HG03575 (cell line): Measurements from ENCODE around the gene OMA1.
"Not testable (repeated sequence)": the region's sequence is repeated elsewhere in the genome, so short reads cannot be mapped to it uniquely, and the experiment has no call there.

Experiments used
- ATAC-seq: cut with Tn5 transposase; IDR thresholded peaks from one replicate; pipeline ENCODE4 v1.9.1; 2021; ENCODE audit not compliant: unreplicated experiment, insufficient number of reproducible peaks, low FRiP score; ENCODE audit errors: extremely low read depth

The OMA1 gene

GRCh38 chr1:58575551-58576324 is 29.2 kb upstream of the OMA1 start:
- no peak for ATAC-seq

GRCh38 chr1:58574816-58575215 is 28.3 kb upstream of the OMA1 start:
- ATAC-seq: no peak

DNA sequence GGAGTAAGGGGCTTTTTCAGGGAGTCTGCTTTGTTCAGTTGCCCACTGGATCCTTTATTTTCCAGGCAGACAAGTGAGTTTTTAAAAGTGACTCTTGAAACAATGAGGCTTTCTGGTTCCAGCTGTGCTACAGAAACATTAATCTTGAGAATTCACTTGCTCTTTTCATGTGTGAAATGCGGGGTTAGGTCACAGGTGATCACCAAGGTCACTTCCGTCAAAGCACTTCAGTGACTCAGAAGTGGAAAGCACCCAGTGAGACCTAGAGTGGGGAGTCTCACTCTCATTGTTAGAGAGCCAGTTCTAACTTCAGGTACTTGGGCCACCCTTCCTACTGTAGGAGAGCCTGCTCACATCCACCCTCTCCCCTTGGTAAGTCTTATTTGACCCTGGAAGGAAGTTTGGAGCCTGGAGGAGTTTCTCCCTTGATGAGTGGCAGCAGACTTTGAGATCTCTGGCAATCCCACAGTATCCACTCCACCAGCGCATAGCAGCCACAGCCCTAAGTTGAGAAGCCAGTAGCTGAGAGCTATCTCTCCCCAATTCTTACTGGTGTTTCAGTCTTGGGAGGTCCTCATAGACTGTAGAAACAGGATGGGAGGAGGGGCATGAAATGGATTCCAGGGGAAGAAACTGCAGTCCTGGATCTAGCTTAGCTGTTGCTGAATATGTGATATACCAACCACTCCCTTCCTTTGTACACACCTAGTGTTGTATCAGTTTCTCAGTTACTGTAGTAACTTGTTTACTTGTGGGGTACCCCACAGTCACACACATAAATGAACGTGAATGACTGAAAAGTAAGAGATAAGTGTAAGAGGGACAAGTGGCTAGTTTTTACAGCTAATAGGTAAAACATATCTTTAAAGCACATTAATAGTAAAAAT is 27.4 kb upstream of the OMA1 start:
- peak; percentile 92 for ATAC-seq

- no peak for ATAC-seq
Measured at GRCh38 chr1:58573138-58573537, 26.6 kb upstream of the OMA1 start.

DNA sequence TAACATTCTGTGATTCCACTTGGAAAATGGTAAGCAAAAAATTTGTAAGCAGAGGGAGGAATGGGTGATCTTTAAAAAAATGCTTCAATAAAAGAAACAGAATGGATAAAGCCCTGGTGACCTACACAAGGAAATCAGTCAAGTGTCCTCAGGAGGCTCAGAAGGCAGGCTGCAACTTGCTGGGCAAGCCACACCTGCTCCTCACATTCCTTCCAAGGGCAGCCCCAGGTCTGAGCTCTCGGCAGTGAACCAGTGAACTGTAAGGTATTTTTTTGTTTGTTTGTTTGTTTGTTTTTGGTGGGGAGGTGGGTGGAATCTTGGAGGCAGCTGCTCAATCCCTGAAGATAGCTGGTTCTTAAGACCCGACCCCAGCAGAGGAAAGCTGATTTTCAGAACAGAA is 26.2 kb upstream of the OMA1 start:
- ATAC-seq: no peak

- ATAC-seq: no peak
Measured at GRCh38 chr1:58571616-58572015, 25.1 kb upstream of the OMA1 start.

GRCh38 chr1:58570817-58571216 is 24.3 kb upstream of the OMA1 start:
- no peak for ATAC-seq

GRCh38 chr1:58570094-58570493 is 23.6 kb upstream of the OMA1 start:
- no peak for ATAC-seq

DNA sequence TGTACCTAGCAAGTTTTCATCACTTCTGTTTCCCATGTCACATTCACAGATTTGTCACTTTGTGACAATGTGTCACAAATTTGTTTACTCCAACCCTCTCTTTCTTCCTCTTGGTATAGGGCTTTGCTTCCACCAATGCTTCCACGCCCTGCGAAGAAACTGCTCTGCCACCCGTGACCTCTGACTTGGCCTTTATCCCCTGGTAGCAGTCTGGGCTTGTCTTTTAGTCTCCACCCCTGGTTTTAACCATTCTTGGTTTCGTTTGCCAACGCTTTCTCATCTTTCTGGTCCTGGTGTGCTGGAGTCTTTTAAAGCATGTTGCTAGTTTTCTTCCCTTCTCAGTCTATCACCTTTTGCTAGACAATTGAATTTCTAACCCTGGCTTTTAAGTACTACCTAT is 22.4 kb upstream of the OMA1 start:
- ATAC-seq: no peak

GRCh38 chr1:58568271-58568860 is 21.8 kb upstream of the OMA1 start:
- no peak for ATAC-seq

DNA sequence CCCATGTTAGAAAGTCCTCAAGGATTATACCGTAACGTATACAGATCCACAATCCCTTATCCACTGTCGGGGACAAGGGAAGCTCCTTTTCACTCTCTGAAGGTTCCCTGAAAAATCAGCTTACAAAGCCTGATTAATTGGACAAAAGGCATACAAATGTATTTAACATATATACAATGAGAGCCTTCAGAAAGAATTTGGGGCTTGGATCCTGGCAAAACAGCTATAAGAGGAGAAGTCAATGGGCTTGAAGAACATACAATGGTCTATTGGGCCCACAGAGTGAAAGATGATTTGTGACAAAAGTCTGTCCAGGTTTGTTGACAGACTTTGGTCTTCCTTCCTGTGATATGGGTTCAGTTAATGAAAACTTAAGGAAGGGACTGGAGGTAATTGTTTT is 19.8 kb upstream of the OMA1 start:
- no peak for ATAC-seq

DNA sequence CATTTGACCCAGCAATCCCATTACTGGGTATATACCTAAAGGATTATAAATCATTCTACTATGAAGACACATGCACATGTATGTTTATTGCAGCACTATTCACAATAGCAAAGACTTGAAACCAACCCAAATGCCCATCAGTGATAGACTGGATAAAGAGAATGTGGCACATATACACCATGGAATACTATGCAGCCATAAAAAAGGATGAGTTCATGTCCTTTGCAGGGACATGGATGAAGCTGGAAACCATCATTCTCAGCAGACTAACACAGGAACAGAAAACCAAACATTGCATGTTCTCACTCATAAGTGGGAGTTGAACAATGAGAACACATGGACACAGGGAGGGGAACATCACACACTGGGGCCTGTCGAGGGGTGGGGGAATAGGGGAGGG is 17.2 kb upstream of the OMA1 start:
- not testable (repeated sequence) for ATAC-seq

DNA sequence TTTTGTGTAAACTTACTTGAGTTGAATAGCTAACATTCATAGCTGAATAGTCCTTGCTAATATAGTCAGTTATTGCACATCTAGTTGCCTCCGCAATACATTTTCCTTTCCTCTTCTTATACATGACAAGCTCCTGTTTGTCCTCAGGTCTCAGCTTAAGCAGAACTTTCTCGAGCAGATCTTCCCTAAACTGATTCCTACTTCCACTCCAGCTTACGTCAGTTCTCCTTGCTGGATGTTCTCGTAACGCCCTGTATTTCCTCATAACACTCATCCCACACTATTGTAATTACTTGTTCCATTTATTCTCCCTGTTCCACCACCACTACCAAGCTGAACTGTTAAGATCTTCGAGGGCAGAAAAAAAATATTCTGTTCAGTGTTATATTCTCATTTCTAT is 15.1 kb upstream of the OMA1 start:
- no peak for ATAC-seq

DNA sequence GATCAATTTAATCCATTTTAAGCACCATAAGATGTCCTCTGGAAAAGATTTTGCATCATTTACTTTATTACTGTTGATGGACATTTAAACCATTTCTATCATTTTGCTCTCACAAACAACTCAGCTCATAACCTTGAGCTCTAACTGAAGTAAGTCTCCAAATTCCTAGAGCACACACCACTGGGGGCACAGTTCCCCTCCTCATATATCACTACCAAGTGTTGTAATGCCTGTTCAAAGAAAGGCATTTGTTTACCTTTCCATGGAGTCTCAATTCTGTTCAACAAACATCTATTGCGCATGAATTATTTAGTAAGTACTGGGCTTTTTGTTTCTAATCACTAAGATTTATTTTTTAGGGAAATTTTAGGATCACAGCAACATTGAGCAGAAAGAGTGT is 8.9 kb upstream of the OMA1 start:
- ATAC-seq: no peak

GRCh38 chr1:58551186-58552140 is 4.9 kb upstream of the OMA1 start:
- no peak for ATAC-seq

DNA sequence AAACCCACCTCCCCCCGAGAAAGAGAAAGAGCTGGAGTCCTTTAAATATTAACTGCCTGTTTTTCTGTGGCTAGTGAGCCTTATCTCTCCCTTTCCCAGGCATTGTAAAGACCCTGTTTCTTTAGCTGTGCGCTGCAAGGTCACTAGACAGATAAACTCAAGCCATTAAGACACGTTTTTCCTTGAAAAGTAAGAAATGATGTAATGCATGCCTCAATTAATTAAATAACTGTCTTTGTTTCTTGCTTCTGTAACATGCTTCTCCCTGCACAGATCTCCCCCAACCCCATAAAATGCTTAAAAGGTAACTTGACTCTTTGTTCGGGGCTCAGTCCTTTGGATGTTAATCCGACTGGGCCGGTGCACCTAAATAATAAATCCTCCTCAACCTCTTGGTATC is 2.8 kb upstream of the OMA1 start:
- not testable (repeated sequence) for ATAC-seq

DNA sequence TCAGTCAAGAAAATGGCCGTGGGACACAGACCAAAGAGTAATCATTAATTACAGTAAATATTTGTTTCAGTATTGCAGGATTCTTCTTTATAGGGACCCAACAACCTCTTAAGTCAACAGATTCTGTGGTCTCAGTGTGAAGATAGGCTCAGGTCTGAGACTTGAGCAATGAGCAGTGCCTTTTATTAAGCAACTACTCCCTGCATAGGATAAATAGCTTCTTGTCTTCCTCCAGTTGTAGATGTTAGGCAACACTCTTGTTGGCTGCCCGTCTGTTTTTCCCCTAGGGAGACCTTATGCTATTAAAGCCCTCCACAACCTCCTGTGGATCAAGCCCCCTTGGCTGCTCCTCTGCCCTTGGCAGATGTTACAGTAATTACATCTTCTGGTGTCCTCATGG is 1.8 kb upstream of the OMA1 start:
- ATAC-seq: no peak

- ATAC-seq: peak; percentile 11
Measured at GRCh38 chr1:58545591-58546519, 671 bp downstream of the OMA1 start.
